CD14-positive monocyte (primary cell): ENCODE data around the gene TEX10. TPM values are rescaled to one million over a fixed set of nuclear protein-coding genes. Genes with fewer than 3 reads are reported as not detected.

Source experiments
- DNase-seq, 3 donors: peaks; one replicate each; pipeline ENCODE4 v3.0.0-alpha.2; 2011 to 2022
- H2AFZ ChIP-seq: 2 replicates; pipeline ENCODE4 v1.6.0; 2012; ENCODE audit warnings: mild to moderate bottlenecking, low read depth, low read length, inconsistent platforms; ENCODE audit not compliant: insufficient read depth, poor library complexity, severe bottlenecking
- H3K27ac ChIP-seq, 2 donors: 1 replicate in 1 of 2; 2 replicates in 1 of 2; pipeline ENCODE4 v1.5.1; 2012 to 2013; ENCODE audit warnings: low read length in 2 of 2, control low read depth in 1 of 2, inconsistent platforms in 1 of 2, low read depth in 1 of 2, mild to moderate bottlenecking in 1 of 2
- H3K27me3 ChIP-seq, 2 donors: one replicate each; pipeline versions ENCODE4 v1.6.0 to v1.6.1; 2011 to 2013; ENCODE audit warnings: low read length in 2 of 2; ENCODE audit not compliant: control insufficient read depth in 2 of 2, insufficient read depth in 2 of 2
- H3K36me3 ChIP-seq, 2 donors: replicated peaks in 1 of 2; 1 replicate in 1 of 2; 2 replicates in 1 of 2; pipeline versions ENCODE4 v1.5.1 to v1.6.1; 2012 to 2013; ENCODE audit warnings: low read length in 2 of 2, control low read depth in 1 of 2, inconsistent platforms in 1 of 2, mild to moderate bottlenecking in 1 of 2; ENCODE audit not compliant: insufficient read depth in 2 of 2, control insufficient read depth in 1 of 2
- H3K4me1 ChIP-seq, 2 donors: 1 replicate in 1 of 2; 2 replicates in 1 of 2; pipeline versions ENCODE4 v1.5.1 to v1.6.1; 2012 to 2013; ENCODE audit warnings: low read length in 2 of 2, control low read depth in 1 of 2, inconsistent platforms in 1 of 2, mild to moderate bottlenecking in 1 of 2, moderate library complexity in 1 of 2; ENCODE audit not compliant: insufficient read depth in 2 of 2, control insufficient read depth in 1 of 2
- H3K4me2 ChIP-seq: replicated peaks from 2 replicates; pipeline ENCODE3; 2012; ENCODE audit warnings: low read length, moderate library complexity, mild to moderate bottlenecking; ENCODE audit not compliant: poor library complexity, severe bottlenecking; ENCODE audit errors: extremely low read depth
- H3K4me3 ChIP-seq, 3 experiments: fragments of 200-600 bp in 1 of 3; sonication (generic) in 1 of 3; replicated peaks in 1 of 3; 1 replicate in 2 of 3; 2 replicates in 1 of 3; pipeline ENCODE4 v1.5.1; 2011 to 2013; ENCODE audit warnings: low read length in 3 of 3, mild to moderate bottlenecking in 3 of 3, control low read depth in 2 of 3, low read depth in 2 of 3, inconsistent platforms in 1 of 3, moderate library complexity in 1 of 3
- H3K79me2 ChIP-seq: 2 replicates; pipeline ENCODE4 v1.6.0; 2012; ENCODE audit warnings: mild to moderate bottlenecking, control low read depth, inconsistent platforms, low read length, moderate library complexity; ENCODE audit not compliant: insufficient read depth
- H3K9ac ChIP-seq: 2 replicates; pipeline ENCODE4 v1.6.0; 2017; ENCODE audit warnings: low read length, mild to moderate bottlenecking; ENCODE audit not compliant: insufficient read depth, poor library complexity, severe bottlenecking
- H3K9me3 ChIP-seq, 2 donors: replicated peaks in 1 of 2; 1 replicate in 1 of 2; 2 replicates in 1 of 2; pipeline versions ENCODE4 v1.5.1 to v1.6.1; 2012 to 2013; ENCODE audit warnings: low read length in 2 of 2, control low read depth in 1 of 2; ENCODE audit not compliant: control insufficient read depth in 1 of 2, insufficient read depth in 1 of 2
- H4K20me1 ChIP-seq: 2 replicates; pipeline ENCODE4 v1.6.0; 2012; ENCODE audit warnings: mild to moderate bottlenecking, low read length, control low read depth, moderate library complexity; ENCODE audit not compliant: insufficient read depth
- H3K27ac Mint-ChIP-seq, 7 donors: one replicate each; pipeline ENCODE4 v1.8.0; 2020; ENCODE audit warnings: mild to moderate bottlenecking in 7 of 7, mixed read lengths in 7 of 7, moderate library complexity in 6 of 7, inconsistent platforms in 2 of 7
- H3K27me3 Mint-ChIP-seq, 3 donors: one replicate each; pipeline ENCODE4 v1.8.0; 2021 to 2022; ENCODE audit warnings: low read depth in 3 of 3, mild to moderate bottlenecking in 3 of 3, mixed read lengths in 3 of 3, moderate library complexity in 3 of 3, inconsistent platforms in 1 of 3
- H3K36me3 Mint-ChIP-seq, 2 donors: one replicate each; pipeline ENCODE4 v1.8.0; 2020; ENCODE audit warnings: mixed read lengths in 2 of 2, inconsistent platforms in 1 of 2, mild to moderate bottlenecking in 1 of 2
- H3K4me1 Mint-ChIP-seq: one replicate; pipeline ENCODE4 v1.8.0; 2020; ENCODE audit warnings: mild to moderate bottlenecking, mixed read lengths
- H3K4me3 Mint-ChIP-seq, 2 donors: one replicate each; pipeline ENCODE4 v1.8.0; 2020; ENCODE audit warnings: mild to moderate bottlenecking in 2 of 2, mixed read lengths in 2 of 2, moderate library complexity in 1 of 2
- H3K9me3 Mint-ChIP-seq, 7 donors: one replicate each; pipeline ENCODE4 v1.8.0; 2020 to 2022; ENCODE audit warnings: mixed read lengths in 7 of 7, mild to moderate bottlenecking in 6 of 7, moderate library complexity in 6 of 7, inconsistent platforms in 2 of 7
- WGBS: methylation state at CpG from one replicate; pipeline ENCODE4 v1.1.5; 2013; ENCODE audit warnings: missing lambda C conversion rate; ENCODE audit not compliant: insufficient coverage; 5-methylcytosine and 5-hydroxymethylcytosine counted together
- intact Hi-C, 2 donors: fragments of 100-400 bp; cut with micrococcal nuclease; formaldehyde crosslinking; loops; one replicate each; pipeline versions ENCODE4 v1.15.0 to v1.15.1; 2023
- polyA plus RNA-seq, 3 donors: library from polyadenylated mRNA; depleted of rRNA in 1 of 3; unstranded in 2 of 3; stranded (reverse) in 1 of 3; fragments of 300-500 nt in 2 of 3; fragments of >200 nt in 1 of 3; fragmentation: Illumina TruSeq in 2 of 3; gene quantifications; 1 replicate in 2 of 3; 2 replicates in 1 of 3; pipeline ENCODE4 v1.2.3, GENCODE V29; 2012 to 2021
- TF ChIP-seq, protein P1 (sequence below): fragments of 200-600 bp; IDR thresholded peaks from one replicate; pipeline ENCODE4 v1.8.0; 2022; ENCODE audit warnings: antibody characterized with exemption, mild to moderate bottlenecking

Gene TEX10
- polyA plus RNA-seq, 3 donors: 3.8 to 6.4 (median 4.5) TPM

DNA sequence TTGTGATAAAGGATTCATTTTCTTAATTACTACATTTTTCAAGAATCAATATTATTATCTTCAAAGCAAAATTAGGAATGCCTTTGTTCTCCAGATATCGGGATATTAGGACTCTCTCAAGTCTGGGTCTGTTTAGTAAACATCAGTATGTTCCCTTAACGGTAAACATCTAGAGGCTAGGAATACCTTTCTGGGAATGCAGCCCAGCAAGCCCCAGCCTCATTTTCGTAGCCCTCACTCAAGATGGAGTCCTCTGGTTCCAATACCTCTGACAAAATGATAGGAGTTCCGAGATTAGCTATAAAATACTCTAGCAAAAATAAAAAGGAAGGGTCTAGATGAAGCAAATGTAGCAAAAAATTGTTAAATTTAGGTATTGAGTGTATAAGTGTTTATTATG is 84.5 kb downstream of the TEX10 start:
- Mint-ChIP-seq H3K27me3 (no peaks in the 10 kb centered on the region), H3K36me3 (peaks cover 25 to 27% of the 10 kb centered on the region in 2 donors), H3K4me3 (no peak overlapping the region), H3K27ac (no peak overlapping the region), H3K4me1 (no peaks in the 10 kb centered on the region), H3K9me3 (no peaks in the 10 kb centered on the region)
- H3K4me1 ChIP-seq: no peaks in the 10 kb centered on the region
- 100% methylated on average over 1 of the region's 4 CpGs for WGBS
- H4K20me1 ChIP-seq: no peaks in the 10 kb centered on the region
- H3K9me3 ChIP-seq: no peaks in the 10 kb centered on the region
- no peak overlapping the region for H2AFZ ChIP-seq
- H3K79me2 ChIP-seq: no peaks in the 10 kb centered on the region
- H3K27ac ChIP-seq: no peak overlapping the region
- no peak overlapping the region for H3K9ac ChIP-seq
- intact Hi-C loops: no loop called here
- DNase-seq: no peak
- no peak overlapping the region for H3K4me3 ChIP-seq
- TF ChIP-seq, protein P1, sequence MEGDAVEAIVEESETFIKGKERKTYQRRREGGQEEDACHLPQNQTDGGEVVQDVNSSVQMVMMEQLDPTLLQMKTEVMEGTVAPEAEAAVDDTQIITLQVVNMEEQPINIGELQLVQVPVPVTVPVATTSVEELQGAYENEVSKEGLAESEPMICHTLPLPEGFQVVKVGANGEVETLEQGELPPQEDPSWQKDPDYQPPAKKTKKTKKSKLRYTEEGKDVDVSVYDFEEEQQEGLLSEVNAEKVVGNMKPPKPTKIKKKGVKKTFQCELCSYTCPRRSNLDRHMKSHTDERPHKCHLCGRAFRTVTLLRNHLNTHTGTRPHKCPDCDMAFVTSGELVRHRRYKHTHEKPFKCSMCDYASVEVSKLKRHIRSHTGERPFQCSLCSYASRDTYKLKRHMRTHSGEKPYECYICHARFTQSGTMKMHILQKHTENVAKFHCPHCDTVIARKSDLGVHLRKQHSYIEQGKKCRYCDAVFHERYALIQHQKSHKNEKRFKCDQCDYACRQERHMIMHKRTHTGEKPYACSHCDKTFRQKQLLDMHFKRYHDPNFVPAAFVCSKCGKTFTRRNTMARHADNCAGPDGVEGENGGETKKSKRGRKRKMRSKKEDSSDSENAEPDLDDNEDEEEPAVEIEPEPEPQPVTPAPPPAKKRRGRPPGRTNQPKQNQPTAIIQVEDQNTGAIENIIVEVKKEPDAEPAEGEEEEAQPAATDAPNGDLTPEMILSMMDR: no peak
- no peak overlapping the region for H3K4me2 ChIP-seq
- peaks cover 8 to 19% of the 10 kb centered on the region in 2 donors for H3K36me3 ChIP-seq
- no peaks in the 10 kb centered on the region for H3K27me3 ChIP-seq

DNA sequence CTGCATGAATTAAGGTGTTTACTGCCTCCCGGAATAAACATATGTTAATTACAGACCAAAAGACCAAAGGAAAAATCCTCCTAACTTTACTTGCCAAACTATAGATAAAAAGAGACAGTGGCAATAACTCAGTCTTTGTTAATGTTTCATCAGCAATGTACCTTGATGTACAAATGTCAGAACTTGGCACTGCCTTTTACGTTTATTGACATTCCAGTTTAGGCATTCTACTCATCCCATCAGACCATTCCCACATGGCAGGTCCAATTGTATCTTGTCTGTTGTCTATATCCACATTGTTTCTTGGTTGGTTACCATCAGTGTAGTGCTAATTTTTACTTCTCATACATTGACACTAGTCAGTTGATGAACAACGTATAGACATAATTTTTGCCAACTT is 85.5 kb downstream of the TEX10 start:
- Mint-ChIP-seq H3K4me3 (no peak overlapping the region), H3K4me1 (no peaks in the 10 kb centered on the region), H3K27ac (no peak overlapping the region), H3K27me3 (no peaks in the 10 kb centered on the region), H3K9me3 (no peaks in the 10 kb centered on the region), H3K36me3 (peaks cover 19 to 24% of the 10 kb centered on the region in 2 donors)
- H3K27ac ChIP-seq: no peak overlapping the region
- H3K27me3 ChIP-seq: no peaks in the 10 kb centered on the region
- no peaks in the 10 kb centered on the region for H3K79me2 ChIP-seq
- H3K9ac ChIP-seq: no peak overlapping the region
- H3K9me3 ChIP-seq: no peaks in the 10 kb centered on the region
- WGBS: 89% methylated on average over 1 of the region's 3 CpGs
- no peak overlapping the region for H2AFZ ChIP-seq
- no peak for DNase-seq
- H3K36me3 ChIP-seq: peaks cover 8 to 12% of the 10 kb centered on the region in 2 donors
- H3K4me3 ChIP-seq: no peak overlapping the region
- TF ChIP-seq, protein P1: no peak
- no peaks in the 10 kb centered on the region for H4K20me1 ChIP-seq
- H3K4me2 ChIP-seq: no peak overlapping the region
- H3K4me1 ChIP-seq: no peaks in the 10 kb centered on the region
- intact Hi-C loops: no loop called here

Other genes starting within 250 kb of the TEX10 start
- 1 to 10 TPM in 2 of 3 donors, under 1 TPM in 1; 0.82 to 1.7 (median 1.1) TPM for gene MSANTD3, start 74.2 kb upstream of the TEX10 start, polyA plus RNA-seq
- not detected for gene TMEFF1, start 120.2 kb upstream of the TEX10 start, polyA plus RNA-seq
- gene CAVIN4, start 225.1 kb upstream of the TEX10 start, polyA plus RNA-seq: not detected